ENCODE results near the gene GPI.

GPI gene

GRCh38 chr19:34428549-34429285, 63.7 kb downstream of the GPI start:
- peak overlapping the region; percentile 71 to 84 for H3K4me3 ChIP-seq (replicated peaks in 1 of 2; ENCODE audit: low read depth in 2 of 2, low read length in 2 of 2)
- peak; percentile 33 to 37 for DNase-seq (ENCODE audit: low read depth in 2 of 2)
- no peak for TF ChIP-seq CTCF (IDR thresholded peaks at IDR 0.05; ENCODE audit: low read depth, low read length)

- TF ChIP-seq CTCF (IDR thresholded peaks at IDR 0.05; ENCODE audit: low read depth, low read length): no peak
- peak overlapping the region; percentile 71 to 84 for H3K4me3 ChIP-seq (replicated peaks in 1 of 2; ENCODE audit: low read depth in 2 of 2, low read length in 2 of 2)
- no peak for DNase-seq (ENCODE audit: low read depth in 2 of 2)
Measured at GRCh38 chr19:34429553-34429952, 64.6 kb downstream of the GPI start.

GRCh38 chr19:34430738-34431625, 66.0 kb downstream of the GPI start:
- peak; percentile 70 to 73 for DNase-seq (ENCODE audit: low read depth in 2 of 2)
- TF ChIP-seq CTCF (IDR thresholded peaks at IDR 0.05; ENCODE audit: low read depth, low read length): peak; percentile 78
- no peak overlapping the region for H3K4me3 ChIP-seq (replicated peaks in 1 of 2; ENCODE audit: low read depth in 2 of 2, low read length in 2 of 2)

GRCh38 chr19:34431681-34432402, 66.8 kb downstream of the GPI start:
- no peak overlapping the region for H3K4me3 ChIP-seq (replicated peaks in 1 of 2; ENCODE audit: low read depth in 2 of 2, low read length in 2 of 2)
- no peak for TF ChIP-seq CTCF (IDR thresholded peaks at IDR 0.05; ENCODE audit: low read depth, low read length)
- DNase-seq (ENCODE audit: low read depth in 2 of 2): peak; percentile 13 to 25

- DNase-seq (ENCODE audit: low read depth in 2 of 2): peak; percentile 49 to 57
- TF ChIP-seq CTCF (IDR thresholded peaks at IDR 0.05; ENCODE audit: low read depth, low read length): no peak
- no peak overlapping the region for H3K4me3 ChIP-seq (replicated peaks in 1 of 2; ENCODE audit: low read depth in 2 of 2, low read length in 2 of 2)
Measured at GRCh38 chr19:34432797-34433196, 67.8 kb downstream of the GPI start.

GRCh38 chr19:34436716-34437115, 71.7 kb downstream of the GPI start:
- no peak overlapping the region for H3K4me3 ChIP-seq (replicated peaks in 1 of 2; ENCODE audit: low read depth in 2 of 2, low read length in 2 of 2)
- peak; percentile 56 to 63 for DNase-seq (ENCODE audit: low read depth in 2 of 2)
- no peak for TF ChIP-seq CTCF (IDR thresholded peaks at IDR 0.05; ENCODE audit: low read depth, low read length)

All from cardiac fibroblast (primary cell).